MM.1S (cell line): ENCODE results near the gene DKK3.

Source experiments
- CTCF ChIP-seq: fragments of 300-600 bp; sonication (generic); IDR thresholded peaks from 2 replicates; pipeline ENCODE4 v1.5.1; 2016; ENCODE audit warnings: antibody characterized with exemption, low read length, mixed read lengths
- EZH2 ChIP-seq: fragments of 300-600 bp; sonication (generic); optimal IDR thresholded peaks from 2 replicates; pipeline ENCODE3; 2017; ENCODE audit warnings: low read depth, mild to moderate bottlenecking, antibody characterized with exemption, low read length, mixed read lengths
- EZH2phosphoT487 ChIP-seq: fragments of 300-600 bp; sonication (generic); IDR thresholded peaks from 2 replicates; pipeline ENCODE4 v1.6.1; 2018; ENCODE audit warnings: antibody characterized with exemption, low read length

GRCh38 chr11:12048936-12049790, 40.7 kb upstream of the DKK3 start:
- TF ChIP-seq CTCF (no peak), EZH2 (no peak), EZH2phosphoT487 (no peak)
